Posterior cingulate gyrus (tissue), 11 donors: ENCODE results near the gene KDF1.

Experiments used
- DNase-seq, 10 donors: peaks; one replicate each; pipeline versions ENCODE4 v3.0.0 to v3.0.0-alpha.2; 2020 to 2021; ENCODE audit warnings: mixed read lengths in 3 of 10
- intact Hi-C: fragments of 100-400 bp; cut with DNase I; formaldehyde crosslinking; loops from one replicate; pipeline ENCODE4 v1.15.1; 2023

Gene KDF1

GRCh38 chr1:26922901-26923300 is 37.4 kb downstream of the KDF1 start:
- peak in 1 of 10 donors; percentile 7 for DNase-seq
- intact Hi-C loops = no loop called here

GRCh38 chr1:26922431-26922729 is 37.9 kb downstream of the KDF1 start:
- no peak for DNase-seq
- intact Hi-C loops = no loop called here

- intact Hi-C loops = no loop called here
- DNase-seq = peak; percentile 97 to 100 (median 98)
Observed at GRCh38 chr1:26921540-26922430, 38.5 kb downstream of the KDF1 start, which contains the start of gene NUDC. TSS of gene NUDC (plus strand) at chr1:26921743. CDS start at chr1:26921849, 106 bp downstream.

- DNase-seq = no peak
- intact Hi-C loops = no loop called here
Observed at GRCh38 chr1:26921126-26921539, 39.1 kb downstream of the KDF1 start.

GRCh38 chr1:26915204-26915842 is 44.9 kb downstream of the KDF1 start:
- peak in 2 of 10 donors; percentile 20 to 26 for DNase-seq
- intact Hi-C loops = no loop called here

GRCh38 chr1:26913754-26914619 is 46.3 kb downstream of the KDF1 start, which contains the start of gene NR0B2:
TSS of gene NR0B2 (minus strand) at chr1:26913975. CDS start at chr1:26913940, 35 bp downstream.
- peak in 1 of 10 donors; percentile 67 for DNase-seq
- intact Hi-C loops = no loop called here

- DNase-seq = peak in 1 of 10 donors; percentile 50
- intact Hi-C loops = no loop called here
Observed at GRCh38 chr1:26913389-26913753, 46.9 kb downstream of the KDF1 start.

GRCh38 chr1:26912147-26912490 is 48.1 kb downstream of the KDF1 start:
- intact Hi-C loops = no loop called here
- no peak for DNase-seq

- intact Hi-C loops = no loop called here
- DNase-seq = peak in 1 of 10 donors; percentile 52
Observed at GRCh38 chr1:26911399-26912146, 48.7 kb downstream of the KDF1 start.

- intact Hi-C loops = no loop called here
- peak in 1 of 10 donors; percentile 7 for DNase-seq
Observed at GRCh38 chr1:26910343-26911160, 49.7 kb downstream of the KDF1 start.

GRCh38 chr1:26909951-26910342 is 50.3 kb downstream of the KDF1 start:
- intact Hi-C loops = no loop called here
- DNase-seq = peak in 2 of 10 donors; percentile 25 to 82

- DNase-seq = no peak
- intact Hi-C loops = no loop called here
Observed at GRCh38 chr1:26907071-26907917, 53.0 kb downstream of the KDF1 start.

- intact Hi-C loops = no loop called here
- peak in 1 of 10 donors; percentile 8 for DNase-seq
Observed at GRCh38 chr1:26900815-26901511, 59.3 kb downstream of the KDF1 start.

- intact Hi-C loops = no loop called here
- peak; percentile 85 to 98 (median 89) for DNase-seq
Observed at GRCh38 chr1:26900001-26900814, 60.1 kb downstream of the KDF1 start, which contains the start of gene GPATCH3. TSS of gene GPATCH3 (minus strand) at chr1:26900467. CDS start at chr1:26900442, 25 bp downstream.
